ENCODE data around the gene MTA2. TPM values are rescaled to one million over a fixed set of nuclear protein-coding genes. Genes with fewer than 3 reads are reported as not detected.

MTA2 gene
- total RNA-seq, 1 donor from 2014 or later = 162 TPM

GRCh38 chr11:62599901-62600300, 1.8 kb downstream of the MTA2 start:
- TF ChIP-seq CTCF (IDR thresholded peaks at IDR 0.05; ENCODE audit: insufficient read depth, low read length, severe bottlenecking) = no peak
- H3K27me3 ChIP-seq (ENCODE audit: control insufficient read depth, insufficient read depth, low read length) = no peaks in the 10 kb centered on the region
- DNase-seq (ENCODE audit: low read depth) (peak; percentile 97), FAIRE-seq (no peak)
- H3K4me3 ChIP-seq (ENCODE audit: low read depth, low read length) = peak overlapping the region; percentile 91
- peaks cover 19% of the 10 kb centered on the region for H3K36me3 ChIP-seq (ENCODE audit: control insufficient read depth, insufficient read depth, low read length)

GRCh38 chr11:62599069-62599696, 2.5 kb downstream of the MTA2 start:
- FAIRE-seq = no peak
- H3K36me3 ChIP-seq (ENCODE audit: control insufficient read depth, insufficient read depth, low read length) = peaks cover 17% of the 10 kb centered on the region
- DNase-seq (ENCODE audit: low read depth) = peak; percentile 95
- no peak for TF ChIP-seq CTCF (IDR thresholded peaks at IDR 0.05; ENCODE audit: insufficient read depth, low read length, severe bottlenecking)
- H3K27me3 ChIP-seq (ENCODE audit: control insufficient read depth, insufficient read depth, low read length) = no peaks in the 10 kb centered on the region
- peak overlapping the region; percentile 91 for H3K4me3 ChIP-seq (ENCODE audit: low read depth, low read length)

GRCh38 chr11:62595124-62595523, 6.5 kb downstream of the MTA2 start:
- DNase-seq (ENCODE audit: low read depth) (no peak), FAIRE-seq (no peak)
- no peaks in the 10 kb centered on the region for H3K27me3 ChIP-seq (ENCODE audit: control insufficient read depth, insufficient read depth, low read length)
- H3K4me3 ChIP-seq (ENCODE audit: low read depth, low read length) = no peak overlapping the region
- no peak for TF ChIP-seq CTCF (IDR thresholded peaks at IDR 0.05; ENCODE audit: insufficient read depth, low read length, severe bottlenecking)
- H3K36me3 ChIP-seq (ENCODE audit: control insufficient read depth, insufficient read depth, low read length) = peaks cover 22% of the 10 kb centered on the region

GRCh38 chr11:62593434-62594044, 8.1 kb downstream of the MTA2 start:
- peaks cover 23% of the 10 kb centered on the region for H3K36me3 ChIP-seq (ENCODE audit: control insufficient read depth, insufficient read depth, low read length)
- DNase-seq (ENCODE audit: low read depth) (peak; percentile 70), FAIRE-seq (no peak)
- H3K27me3 ChIP-seq (ENCODE audit: control insufficient read depth, insufficient read depth, low read length) = no peaks in the 10 kb centered on the region
- TF ChIP-seq CTCF (IDR thresholded peaks at IDR 0.05; ENCODE audit: insufficient read depth, low read length, severe bottlenecking) = peak; percentile 86
- H3K4me3 ChIP-seq (ENCODE audit: low read depth, low read length) = no peak overlapping the region

GRCh38 chr11:62592989-62593421, 8.7 kb downstream of the MTA2 start:
- DNase-seq (ENCODE audit: low read depth) (no peak), FAIRE-seq (no peak)
- Histone ChIP-seq H3K4me3 (ENCODE audit: low read depth, low read length) (no peak overlapping the region), H3K36me3 (ENCODE audit: control insufficient read depth, insufficient read depth, low read length) (peaks cover 21% of the 10 kb centered on the region), H3K27me3 (ENCODE audit: control insufficient read depth, insufficient read depth, low read length) (no peaks in the 10 kb centered on the region)
- TF ChIP-seq CTCF (IDR thresholded peaks at IDR 0.05; ENCODE audit: insufficient read depth, low read length, severe bottlenecking) = no peak
